Measurements from ENCODE around the gene MPND.

DNA sequence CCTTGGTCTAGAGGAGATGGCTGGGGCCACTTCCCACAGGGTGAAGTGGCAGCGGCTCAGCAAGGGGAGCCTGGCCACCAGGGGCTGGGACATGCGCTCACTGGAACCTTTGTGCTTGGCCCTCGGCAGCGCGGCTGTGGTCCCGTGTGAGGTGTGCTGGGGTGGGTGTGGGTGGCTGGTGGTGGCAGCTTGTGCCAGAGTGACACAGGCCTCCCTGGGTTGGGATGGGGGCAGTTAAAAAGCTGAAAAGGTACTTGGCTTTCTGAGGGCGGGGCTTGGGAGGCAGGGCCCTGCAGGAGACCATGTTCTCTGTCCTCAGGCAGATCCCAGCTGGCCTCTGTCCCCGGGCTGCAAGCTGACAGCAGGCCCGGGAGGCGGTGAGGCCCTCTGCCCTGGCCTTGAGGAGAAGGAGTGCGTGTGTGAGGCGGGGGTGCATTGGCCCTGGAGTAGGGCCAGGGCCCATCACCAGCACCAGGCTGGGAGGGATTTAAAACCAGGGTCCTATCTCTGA, 17.3 kb downstream of the MPND start:
- TF ChIP-seq, protein P1, sequence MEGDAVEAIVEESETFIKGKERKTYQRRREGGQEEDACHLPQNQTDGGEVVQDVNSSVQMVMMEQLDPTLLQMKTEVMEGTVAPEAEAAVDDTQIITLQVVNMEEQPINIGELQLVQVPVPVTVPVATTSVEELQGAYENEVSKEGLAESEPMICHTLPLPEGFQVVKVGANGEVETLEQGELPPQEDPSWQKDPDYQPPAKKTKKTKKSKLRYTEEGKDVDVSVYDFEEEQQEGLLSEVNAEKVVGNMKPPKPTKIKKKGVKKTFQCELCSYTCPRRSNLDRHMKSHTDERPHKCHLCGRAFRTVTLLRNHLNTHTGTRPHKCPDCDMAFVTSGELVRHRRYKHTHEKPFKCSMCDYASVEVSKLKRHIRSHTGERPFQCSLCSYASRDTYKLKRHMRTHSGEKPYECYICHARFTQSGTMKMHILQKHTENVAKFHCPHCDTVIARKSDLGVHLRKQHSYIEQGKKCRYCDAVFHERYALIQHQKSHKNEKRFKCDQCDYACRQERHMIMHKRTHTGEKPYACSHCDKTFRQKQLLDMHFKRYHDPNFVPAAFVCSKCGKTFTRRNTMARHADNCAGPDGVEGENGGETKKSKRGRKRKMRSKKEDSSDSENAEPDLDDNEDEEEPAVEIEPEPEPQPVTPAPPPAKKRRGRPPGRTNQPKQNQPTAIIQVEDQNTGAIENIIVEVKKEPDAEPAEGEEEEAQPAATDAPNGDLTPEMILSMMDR (IDR thresholded peaks at IDR 0.05): no peak
- TF ChIP-seq POLR2A (IDR thresholded peaks at IDR 0.05): no peak

All from thyroid gland (tissue), 4 donors.